GM12872 (cell line): ENCODE measurements around the gene GABRP.

Experiments used
- TF ChIP-seq, protein P1 (sequence below): IDR thresholded peaks from 3 replicates; pipeline ENCODE4 v1.5.1; 2011; ENCODE audit warnings: low read depth, mild to moderate bottlenecking, low read length, moderate library complexity; ENCODE audit not compliant: insufficient read depth

Gene GABRP, protein sequence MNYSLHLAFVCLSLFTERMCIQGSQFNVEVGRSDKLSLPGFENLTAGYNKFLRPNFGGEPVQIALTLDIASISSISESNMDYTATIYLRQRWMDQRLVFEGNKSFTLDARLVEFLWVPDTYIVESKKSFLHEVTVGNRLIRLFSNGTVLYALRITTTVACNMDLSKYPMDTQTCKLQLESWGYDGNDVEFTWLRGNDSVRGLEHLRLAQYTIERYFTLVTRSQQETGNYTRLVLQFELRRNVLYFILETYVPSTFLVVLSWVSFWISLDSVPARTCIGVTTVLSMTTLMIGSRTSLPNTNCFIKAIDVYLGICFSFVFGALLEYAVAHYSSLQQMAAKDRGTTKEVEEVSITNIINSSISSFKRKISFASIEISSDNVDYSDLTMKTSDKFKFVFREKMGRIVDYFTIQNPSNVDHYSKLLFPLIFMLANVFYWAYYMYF

DNA sequence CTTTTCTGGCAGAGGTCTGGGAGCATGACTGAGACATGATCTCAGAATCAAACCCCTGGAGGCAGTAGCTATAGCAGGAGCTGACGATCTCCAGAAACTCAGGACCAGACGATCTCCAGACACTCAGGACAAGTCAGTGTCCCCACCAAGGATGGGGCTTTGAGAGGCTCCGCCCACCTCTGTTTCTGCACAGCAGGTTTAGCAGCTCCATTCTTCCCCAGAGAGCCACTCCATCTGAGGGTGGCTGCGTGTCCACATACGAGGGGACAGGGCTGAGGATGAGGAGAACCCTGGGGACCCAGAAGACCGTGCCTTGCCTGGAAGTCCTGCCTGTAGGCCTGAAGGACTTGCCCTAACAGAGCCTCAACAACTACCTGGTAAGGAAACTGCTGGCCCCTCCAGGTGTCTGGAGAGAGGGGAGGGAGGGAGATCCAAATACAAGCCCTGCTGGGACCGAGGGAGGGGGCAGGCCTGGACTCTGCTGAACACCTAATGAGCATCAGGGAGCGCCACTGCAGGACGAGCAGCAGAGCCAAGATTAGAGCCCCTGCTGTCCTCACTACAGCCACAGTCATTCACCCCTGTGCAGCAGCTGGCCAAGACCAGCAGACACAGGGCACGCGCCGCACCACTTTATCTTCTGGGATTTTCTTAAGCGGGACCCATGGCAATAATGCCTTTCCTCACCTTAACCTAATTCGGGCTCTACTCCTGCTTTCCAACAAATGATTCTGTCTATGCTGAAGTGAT, at the start of gene GABRP:
Gene GABRP (plus strand): TSS at position 228 of the 750 bp plus-strand sequence. CDS start 4,891 bp downstream, outside the sequence.
- TF ChIP-seq, protein P1, sequence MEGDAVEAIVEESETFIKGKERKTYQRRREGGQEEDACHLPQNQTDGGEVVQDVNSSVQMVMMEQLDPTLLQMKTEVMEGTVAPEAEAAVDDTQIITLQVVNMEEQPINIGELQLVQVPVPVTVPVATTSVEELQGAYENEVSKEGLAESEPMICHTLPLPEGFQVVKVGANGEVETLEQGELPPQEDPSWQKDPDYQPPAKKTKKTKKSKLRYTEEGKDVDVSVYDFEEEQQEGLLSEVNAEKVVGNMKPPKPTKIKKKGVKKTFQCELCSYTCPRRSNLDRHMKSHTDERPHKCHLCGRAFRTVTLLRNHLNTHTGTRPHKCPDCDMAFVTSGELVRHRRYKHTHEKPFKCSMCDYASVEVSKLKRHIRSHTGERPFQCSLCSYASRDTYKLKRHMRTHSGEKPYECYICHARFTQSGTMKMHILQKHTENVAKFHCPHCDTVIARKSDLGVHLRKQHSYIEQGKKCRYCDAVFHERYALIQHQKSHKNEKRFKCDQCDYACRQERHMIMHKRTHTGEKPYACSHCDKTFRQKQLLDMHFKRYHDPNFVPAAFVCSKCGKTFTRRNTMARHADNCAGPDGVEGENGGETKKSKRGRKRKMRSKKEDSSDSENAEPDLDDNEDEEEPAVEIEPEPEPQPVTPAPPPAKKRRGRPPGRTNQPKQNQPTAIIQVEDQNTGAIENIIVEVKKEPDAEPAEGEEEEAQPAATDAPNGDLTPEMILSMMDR, result no peak

DNA sequence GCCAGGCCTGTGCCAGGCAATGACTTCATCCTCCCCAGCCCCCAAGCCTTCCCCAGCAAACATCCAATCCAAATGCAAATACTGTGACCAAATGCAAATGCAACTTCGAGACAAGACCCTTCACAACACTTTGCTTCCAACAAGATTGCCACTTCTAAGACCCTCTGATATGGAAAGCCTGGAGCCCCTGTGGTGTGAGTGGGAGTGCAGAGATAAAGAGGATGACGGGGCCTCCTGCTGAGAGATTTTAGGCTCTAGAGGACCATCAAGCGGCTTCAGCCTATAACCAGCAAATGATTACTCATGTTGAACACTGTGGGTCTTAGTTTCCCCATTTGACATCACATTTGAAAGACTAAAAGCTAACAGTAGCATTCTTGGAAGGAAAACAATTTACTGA, 46.6 kb upstream of the GABRP start:
- TF ChIP-seq, protein P1, result no peak

DNA sequence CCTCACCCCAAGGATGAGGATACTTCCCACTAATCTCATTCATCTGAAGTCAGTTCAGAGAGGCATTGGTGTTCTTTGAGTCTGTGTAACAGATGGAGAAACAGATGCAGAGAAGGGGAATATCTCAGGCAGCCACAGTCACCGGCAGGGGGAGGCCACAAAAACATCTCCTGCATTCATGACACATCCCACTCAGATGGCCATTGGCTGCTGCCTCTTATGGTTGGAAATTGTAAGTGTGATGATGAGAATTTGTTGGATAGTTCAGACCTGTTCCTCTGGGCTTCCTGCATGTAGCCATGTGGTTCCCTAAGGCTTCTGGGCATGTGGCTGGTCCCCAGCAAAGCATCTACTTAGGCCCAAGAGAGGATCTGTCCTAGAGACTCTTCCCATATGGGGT, 45.9 kb upstream of the GABRP start:
- TF ChIP-seq, protein P1, result no peak

DNA sequence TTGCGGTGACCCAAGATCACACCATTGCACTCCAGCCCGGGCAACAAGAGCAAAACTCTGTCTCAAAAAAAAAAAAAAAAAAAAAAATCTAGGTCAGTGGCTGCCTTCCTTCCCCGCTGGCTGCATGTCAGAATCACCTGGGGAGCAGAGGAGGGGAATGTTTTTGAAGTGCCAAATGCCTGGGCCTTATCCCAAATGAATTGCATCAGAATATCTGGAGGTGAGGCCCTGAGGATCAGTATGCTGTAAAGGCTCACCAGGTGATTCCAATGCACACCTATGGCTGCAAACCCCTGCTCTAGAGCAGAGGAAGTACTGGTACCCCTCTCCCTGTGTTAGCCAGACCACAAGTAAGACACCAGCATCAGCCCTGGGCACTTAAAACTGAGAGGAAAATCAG, 44.7 kb upstream of the GABRP start:
- TF ChIP-seq, protein P1, result no peak

DNA sequence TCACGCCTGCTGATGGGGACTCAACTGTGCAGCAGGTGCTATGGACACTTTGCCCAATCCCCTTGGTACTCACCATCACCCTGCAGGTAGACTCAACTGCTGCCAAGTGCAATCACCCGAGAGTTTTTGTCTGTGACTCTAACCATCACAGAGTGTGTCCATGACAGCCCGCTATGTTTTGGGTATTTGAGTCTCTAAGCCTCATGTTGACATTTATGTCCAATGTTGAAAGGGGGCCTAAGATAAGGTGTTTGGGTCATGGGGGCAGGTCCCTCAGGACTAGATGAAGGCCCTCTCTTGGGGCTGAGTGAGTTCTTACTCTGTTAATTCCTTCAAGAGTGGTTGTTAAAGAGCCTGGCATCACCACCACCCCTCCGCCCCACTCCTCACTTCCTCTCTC, 44.1 kb upstream of the GABRP start:
- TF ChIP-seq, protein P1, result no peak

DNA sequence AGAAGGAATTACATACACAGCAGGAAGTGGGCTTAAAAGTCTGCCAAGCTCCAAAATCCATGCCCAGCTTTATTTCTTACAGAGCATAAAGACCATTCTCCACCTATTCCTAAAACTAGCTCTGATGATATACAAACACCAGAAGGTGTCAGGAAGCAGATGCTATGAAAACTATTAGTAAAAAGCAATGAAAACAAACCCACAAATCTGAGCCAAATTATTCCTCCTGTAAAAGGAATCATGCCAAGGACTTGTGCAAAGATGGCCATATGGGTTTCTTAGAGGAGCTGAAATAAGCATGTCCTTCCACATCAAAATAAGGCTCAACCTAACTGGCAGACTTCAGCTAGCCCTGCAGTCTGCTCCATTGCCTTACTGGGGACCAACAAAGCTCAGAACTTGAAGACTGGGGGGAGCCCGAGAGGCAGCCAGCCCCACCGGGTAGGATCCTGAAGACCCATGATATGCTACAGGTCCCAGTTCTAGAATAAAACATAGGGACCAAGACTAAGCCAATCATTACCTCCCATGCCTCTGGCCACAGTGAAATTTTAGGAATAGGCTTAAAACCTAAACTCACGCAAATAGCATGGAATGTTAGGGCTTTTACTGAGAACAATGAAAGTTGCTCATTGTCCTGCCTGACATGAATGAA, 42.8 kb upstream of the GABRP start:
- TF ChIP-seq, protein P1, result no peak

DNA sequence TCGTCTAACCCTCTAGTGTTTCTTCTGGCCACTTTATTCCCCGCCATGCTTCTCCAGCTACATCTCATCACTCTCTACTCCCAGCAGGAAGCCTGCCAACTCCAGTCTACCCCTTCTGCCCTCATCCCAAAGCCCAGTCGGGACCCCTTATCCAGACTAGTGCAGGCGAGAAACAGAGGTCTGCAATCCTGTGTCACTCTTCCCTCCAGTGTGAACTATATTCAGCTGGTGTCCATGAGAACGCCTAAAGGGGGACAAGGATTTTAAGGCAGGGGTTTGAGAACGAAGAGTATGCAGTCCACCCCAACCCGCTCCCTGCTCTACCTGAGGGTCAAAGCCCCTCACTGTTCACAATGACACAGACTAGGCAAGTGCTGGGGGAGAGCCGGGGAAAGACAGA, 41.7 kb upstream of the GABRP start:
- TF ChIP-seq, protein P1, result no peak
